GM19193 (cell line): ENCODE measurements around the gene RFTN1.

Experiments
- POLR2A ChIP-seq: IDR thresholded peaks from 4 replicates; pipeline ENCODE4 v1.6.1; 2011; ENCODE audit not compliant: insufficient read depth, insufficient read length; ENCODE audit errors: extremely low read depth

The RFTN1 gene

DNA sequence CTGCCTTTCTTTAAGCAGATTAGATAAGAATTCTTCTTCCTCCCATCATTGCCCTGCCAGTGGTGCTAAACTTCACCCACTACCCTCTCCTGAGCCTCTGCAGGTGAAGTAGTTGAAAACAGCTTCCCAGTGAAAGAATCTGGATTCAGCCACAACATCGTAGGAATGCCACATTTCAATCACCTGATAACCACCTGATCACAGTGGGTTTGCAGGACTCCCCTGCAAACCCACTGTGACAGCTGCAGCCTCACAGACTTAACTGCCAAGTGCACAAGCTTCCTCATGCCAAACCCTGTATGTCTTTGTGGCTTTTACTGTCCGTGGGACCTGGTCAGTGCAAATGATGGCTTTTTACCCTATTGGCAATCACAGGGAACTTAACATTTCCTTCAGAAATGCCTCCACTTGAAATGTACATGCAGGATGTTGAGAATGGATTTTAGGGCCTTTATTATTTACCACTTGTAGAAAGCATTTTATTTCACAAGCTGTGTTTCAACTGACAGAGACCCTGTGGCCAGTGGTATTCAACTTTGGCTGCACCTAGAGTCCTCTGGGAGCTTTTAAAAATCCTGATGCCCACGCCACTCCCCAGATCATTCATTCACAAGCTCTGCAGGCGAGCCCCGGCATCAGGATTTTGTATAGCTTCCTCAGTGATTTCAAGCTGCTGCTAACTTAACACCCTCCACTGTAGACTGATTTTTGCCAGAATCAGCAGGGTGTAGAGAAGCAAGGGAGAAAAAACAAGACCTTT, 199.4 kb downstream of the RFTN1 start:
- no peak for TF ChIP-seq POLR2A

GRCh38 chr3:16311960-16312451, 201.5 kb downstream of the RFTN1 start:
- peak; percentile 27 for TF ChIP-seq POLR2A

GRCh38 chr3:16309558-16309957, 203.9 kb downstream of the RFTN1 start:
- no peak for TF ChIP-seq POLR2A

- TF ChIP-seq POLR2A = no peak
Measured at GRCh38 chr3:16308727-16309126, 204.8 kb downstream of the RFTN1 start.

- peak; percentile 26 for TF ChIP-seq POLR2A
Measured at GRCh38 chr3:16307832-16308531, 205.5 kb downstream of the RFTN1 start.

- TF ChIP-seq POLR2A = peak; percentile 60
Measured at GRCh38 chr3:16305111-16305541, 208.4 kb downstream of the RFTN1 start.

- TF ChIP-seq POLR2A = no peak
Measured at GRCh38 chr3:16304061-16305010, 209.2 kb downstream of the RFTN1 start.

- TF ChIP-seq POLR2A = no peak
Measured at GRCh38 chr3:16303037-16303575, 210.4 kb downstream of the RFTN1 start.

GRCh38 chr3:16302082-16302631, 211.3 kb downstream of the RFTN1 start:
- TF ChIP-seq POLR2A = no peak

- no peak for TF ChIP-seq POLR2A
Measured at GRCh38 chr3:16301507-16301906, 212.0 kb downstream of the RFTN1 start.

GRCh38 chr3:16300881-16301359, 212.6 kb downstream of the RFTN1 start:
- no peak for TF ChIP-seq POLR2A

- TF ChIP-seq POLR2A = no peak
Measured at GRCh38 chr3:16300307-16300706, 213.2 kb downstream of the RFTN1 start.

DNA sequence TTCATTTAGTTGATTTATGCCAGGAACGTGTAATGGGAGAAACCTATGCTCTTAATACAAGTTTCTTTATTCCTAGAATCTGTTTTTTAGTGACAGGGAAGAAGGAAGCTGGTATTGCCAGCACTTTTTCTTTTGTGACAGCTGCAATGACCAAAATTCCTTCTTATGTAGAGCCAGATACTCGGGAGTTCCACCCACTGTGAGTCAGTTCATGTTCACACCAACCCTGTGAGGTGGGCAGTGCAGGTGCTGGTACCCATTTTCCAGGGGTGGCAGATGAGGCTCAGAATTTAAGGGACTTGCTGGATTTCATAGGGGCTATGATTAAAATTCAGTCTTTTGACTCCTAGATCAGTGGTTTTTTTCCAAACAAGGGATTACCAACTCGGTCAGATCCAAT, 213.8 kb downstream of the RFTN1 start:
- TF ChIP-seq POLR2A = no peak

DNA sequence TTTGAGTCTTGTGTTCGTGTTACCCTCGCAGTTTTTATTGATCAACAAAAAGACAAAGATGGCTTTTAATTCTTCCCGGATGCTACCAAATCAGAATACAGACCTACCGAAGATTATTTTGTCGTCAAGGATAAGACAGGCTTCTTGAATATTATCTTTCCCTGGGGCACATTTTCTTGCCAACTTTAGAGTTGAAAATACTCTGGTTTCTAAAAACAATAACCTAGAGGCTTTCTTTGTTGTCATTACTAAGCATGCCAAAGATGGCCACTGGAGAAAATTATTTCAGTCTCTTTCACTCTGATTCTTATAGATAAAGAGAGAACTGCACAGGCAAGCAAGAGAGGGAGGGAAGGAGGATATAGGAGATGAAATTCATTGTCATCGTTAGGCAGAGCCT, 214.6 kb downstream of the RFTN1 start:
- TF ChIP-seq POLR2A = no peak
